COR-L47 (cell line): ENCODE measurements around the gene SOX21.
A peak's percentile ranks its signal among the peaks of the same experiment; 100 is the strongest.

Experiments used
- DNase-seq: peaks from one replicate; lab custom pipeline; 2025; lab: John Stamatoyannopoulos, UW

SOX21 gene

GRCh38 chr13:94709001-94709834 is 3.1 kb downstream of the SOX21 start:
- no peak for DNase-seq

- peak; percentile 50 for DNase-seq
These were observed 4.1 kb downstream of the SOX21 start for GRCh38 chr13:94708031-94708859.

DNA sequence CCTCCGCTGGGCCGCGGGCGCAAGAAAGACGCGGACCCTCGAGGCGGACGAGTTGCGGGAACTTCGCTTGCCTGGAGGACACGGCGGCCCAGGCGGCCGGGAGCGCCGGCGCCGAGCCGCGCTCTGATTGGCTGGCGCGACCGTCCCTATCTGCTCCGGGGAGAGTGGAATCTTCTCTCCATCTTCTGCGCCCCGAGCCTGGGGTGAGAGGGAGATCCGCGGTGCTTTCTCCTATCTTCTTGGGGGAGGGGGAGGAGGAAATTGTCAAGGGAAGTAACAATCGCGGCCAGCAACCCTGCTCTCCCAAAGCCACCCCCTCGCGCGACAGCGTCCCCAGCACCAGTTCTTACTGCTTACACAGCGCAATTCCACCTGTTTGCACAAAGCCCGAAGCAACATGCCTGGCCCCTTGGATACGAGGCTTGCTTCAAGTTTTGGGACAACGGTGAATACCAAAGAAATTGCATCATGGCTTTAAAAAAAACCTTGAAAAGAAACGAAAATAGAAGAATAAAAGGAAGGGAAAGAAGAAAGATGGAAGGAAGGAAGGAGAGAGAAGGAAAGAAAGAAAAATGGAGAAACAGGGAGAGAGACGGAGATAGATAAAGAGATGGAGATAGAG is 4.8 kb downstream of the SOX21 start:
- peak; percentile 36 for DNase-seq

DNA sequence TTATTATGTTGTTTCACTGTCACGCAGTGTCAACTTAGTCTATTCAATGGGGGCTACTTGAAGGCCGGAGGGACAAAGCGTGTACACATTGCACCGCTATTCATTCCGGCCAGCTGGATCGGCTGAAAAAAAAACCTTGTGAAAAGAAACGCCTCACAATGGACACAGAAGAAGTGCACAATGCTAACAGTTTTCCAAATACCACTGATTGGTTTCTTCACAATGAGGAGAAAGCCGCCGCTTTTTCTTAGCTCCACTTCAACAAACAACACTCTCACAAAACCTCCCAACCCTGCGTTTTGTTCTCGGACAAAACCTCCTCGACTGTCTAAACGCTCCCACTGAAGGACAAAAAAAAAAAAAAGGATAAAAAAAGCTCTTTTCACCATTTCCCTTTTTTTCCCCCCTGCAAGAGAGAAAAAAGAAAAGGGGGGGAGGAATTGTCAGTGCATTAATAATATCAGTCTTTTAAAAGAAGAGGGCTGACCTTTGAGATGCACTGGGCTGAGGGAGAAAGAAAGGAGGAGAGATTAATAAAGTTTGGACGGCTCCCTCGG is 5.4 kb downstream of the SOX21 start:
- peak; percentile 49 for DNase-seq

GRCh38 chr13:94706101-94706842 is 6.1 kb downstream of the SOX21 start:
- DNase-seq: no peak

DNA sequence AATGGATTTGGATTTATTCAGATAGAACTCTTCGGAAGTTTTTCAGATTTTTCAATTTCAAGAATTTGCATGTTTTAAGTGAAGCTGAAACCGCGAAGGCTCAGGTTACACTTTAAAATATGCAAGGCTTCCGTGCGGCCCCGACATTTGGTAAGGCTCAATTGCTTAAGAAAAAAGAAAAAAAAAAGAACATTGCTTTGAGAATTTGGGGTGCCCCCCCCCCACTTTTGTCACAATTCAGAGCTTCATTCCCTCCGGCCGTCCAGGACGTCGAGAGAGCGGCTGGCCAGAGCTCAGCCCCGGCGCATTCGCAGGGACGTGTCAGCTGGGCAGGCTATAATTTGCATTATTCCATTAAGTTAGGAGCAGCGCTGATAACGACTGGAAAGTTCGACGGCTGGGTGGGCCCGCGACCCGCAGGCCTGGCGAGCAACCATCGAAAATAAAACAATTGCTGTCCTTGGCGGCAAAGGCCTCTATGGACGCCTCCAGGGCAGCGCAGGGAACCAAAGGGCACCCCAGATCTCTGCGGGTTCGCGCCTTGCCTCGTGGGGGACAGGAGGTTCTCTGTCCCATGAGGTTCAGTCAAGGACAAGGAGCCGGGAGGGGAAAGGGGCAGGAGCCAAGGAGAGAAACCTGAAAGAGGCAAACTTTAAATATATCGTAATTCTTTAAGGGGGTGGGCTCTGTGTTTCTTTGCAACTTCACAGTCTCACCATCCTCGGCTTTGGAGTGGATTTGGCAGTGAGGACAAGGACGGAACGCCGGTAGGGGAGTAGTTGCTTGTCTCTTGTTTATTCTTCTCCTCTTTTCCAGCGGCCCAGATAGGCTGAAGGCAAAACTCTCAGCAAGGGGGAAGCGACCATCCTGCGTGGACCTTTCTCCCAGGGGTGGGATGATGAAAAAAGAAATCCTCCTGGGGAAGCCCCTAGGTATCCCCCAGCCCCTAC is 7.0 kb downstream of the SOX21 start:
- DNase-seq: no peak

DNA sequence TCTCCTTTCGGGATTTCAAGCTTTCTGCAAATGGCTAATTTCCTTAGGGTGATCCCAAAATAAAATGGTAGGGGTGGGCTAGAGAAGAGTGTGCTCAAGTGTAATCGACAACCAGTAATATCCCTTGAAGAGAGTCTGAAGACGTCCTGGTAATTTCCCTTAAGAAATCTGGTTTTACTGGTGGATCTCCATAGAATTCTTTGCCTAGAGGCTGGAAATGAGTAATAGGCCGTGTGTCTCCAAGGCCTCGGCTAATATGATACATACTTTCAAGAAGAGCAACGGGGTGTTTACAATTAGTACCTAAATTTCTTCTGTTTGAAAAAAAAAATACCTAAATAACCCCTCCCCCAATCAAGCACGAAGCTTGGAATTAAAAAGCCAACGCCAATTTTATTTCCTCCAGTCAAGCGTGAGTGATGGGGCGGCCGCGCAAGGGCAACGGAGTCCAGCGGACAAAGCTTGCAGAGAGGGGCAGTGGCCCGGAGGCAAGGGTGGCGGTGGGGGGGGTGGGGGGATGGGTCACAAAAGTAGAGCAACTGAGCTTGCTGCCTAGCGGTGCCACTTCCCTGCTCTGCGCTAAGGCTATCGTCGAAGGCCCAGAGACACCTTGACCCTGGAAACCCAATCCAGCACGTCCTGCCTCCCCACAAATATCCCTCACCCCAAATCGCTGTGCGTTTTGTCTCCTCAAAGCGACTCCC is 7.8 kb downstream of the SOX21 start:
- no peak for DNase-seq

DNA sequence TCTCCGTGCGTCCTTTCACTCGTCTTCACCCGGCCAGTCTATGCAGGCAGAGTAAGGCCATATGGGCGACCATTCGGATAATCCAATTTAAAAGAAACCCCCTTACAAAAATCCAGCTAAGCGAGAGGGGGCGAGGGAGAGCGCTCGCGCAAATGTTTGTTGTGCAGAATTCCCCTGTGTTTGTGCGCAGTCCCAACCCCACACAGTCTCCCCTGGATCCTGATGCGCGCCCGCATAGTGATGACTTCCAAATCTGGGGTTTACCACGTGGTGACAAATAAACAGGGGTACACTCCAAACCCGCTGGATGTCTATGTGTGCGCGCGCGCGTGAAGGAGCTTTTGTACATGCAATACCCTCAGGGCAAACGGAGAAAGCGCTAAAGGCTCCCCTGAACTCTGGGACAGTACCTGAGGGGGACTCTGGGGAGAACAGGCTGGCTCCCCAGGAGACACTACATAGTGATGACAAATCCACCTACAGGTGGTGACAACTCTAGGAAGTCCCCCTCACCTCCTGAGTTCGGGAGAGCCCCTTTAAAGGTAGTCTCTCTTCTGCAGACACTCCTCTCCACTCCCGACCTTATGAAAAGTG is 8.5 kb downstream of the SOX21 start:
- no peak for DNase-seq

DNA sequence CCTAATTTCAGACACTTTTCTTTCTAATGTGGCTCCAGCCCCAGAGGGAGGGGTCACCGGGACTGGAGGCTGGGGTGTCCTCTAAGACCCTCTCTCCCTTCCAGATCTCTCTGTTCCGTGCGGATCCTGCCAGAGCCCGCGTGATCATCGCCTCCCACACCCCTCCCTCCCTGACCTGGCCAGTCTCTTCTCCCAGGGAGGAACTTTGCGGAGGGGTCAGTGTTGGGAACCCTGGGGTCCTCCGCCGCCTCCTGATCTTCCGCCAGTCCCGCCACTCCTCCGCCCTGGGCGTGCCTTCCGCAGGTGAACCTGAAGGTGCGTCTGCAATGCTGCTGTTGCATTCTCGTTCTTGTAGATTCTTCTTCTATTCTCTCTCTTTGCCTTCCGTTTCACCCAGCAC is 9.1 kb downstream of the SOX21 start:
- no peak for DNase-seq

DNA sequence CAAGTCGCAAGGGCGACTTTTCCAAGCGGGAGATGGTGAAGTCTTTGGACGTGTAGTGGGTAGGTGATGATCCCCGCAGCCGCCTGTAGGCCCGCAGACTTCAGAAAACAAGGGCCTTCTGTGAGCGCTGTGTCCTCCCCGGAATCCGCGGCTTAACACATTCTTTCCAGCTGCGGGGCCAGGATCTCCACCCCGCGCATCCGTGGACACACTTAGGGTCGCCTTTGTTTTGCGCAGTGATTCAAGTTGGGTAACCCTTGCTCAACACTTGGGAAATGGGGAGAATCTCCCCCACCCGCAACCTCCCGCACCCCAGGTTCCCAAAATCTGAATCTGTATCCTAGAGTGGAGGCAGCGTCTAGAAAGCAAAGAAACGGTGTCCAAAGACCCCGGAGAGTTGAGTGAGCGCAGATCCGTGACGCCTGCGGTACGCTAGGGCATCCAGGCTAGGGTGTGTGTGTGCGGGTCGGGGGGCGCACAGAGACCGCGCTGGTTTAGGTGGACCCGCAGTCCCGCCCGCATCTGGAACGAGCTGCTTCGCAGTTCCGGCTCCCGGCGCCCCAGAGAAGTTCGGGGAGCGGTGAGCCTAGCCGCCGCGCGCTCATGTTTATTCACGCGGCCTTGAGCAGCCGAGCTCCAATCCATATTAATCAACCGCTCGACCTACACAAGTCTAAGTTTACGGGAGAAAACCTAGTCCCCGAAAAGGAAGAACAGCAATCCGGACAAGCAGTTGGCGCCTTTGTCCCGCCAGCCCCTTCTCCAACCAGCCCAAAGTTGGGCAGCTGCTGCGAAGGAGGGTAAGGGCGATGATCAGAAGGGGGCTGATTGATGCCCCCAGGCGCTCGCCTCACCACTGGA is 9.9 kb downstream of the SOX21 start:
- no peak for DNase-seq

DNA sequence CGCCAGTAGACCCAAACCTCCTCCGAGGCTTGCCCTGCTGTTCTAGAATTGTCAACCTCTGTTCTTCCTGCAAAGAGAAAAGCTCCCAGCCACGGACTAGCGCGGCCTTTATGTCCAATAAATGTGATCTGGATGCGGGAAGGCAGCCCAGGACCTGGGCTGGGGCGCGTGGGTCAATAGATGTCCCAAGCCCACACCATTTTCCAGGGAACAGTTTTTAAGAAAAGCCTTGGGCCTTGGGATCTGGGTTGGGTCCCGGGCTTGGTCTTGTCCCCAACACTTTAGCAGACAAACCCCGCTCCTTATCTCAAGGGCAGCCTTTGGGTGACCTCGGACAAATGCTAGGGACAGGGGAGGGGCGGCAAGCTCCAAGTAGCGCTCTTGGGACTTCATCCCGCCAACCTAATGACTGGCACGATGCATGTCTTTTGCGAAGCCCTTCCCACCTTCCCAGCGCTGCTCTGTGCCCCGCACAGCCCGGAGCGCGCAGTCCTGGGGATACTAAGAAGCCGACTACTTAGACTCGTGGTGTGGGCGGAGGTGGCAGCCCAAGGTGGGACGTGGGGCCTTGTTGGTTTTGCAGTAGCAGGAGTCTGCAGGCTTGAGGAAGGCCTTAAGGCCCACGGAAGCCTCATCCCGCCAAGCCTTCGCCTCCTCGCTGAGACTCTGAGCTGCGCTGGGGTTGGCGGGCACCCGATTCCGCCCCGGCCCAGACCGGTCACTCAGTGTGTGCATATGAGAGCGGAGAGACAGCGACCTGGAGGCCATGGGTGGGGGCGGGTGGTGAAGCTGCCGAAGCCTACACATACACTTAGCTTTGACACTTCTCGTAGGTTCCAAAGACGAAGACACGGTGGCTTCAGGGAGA is 10.8 kb downstream of the SOX21 start:
- no peak for DNase-seq

- DNase-seq: no peak
These were observed 11.8 kb downstream of the SOX21 start for GRCh38 chr13:94700536-94700935.

GRCh38 chr13:94700051-94700535 is 12.3 kb downstream of the SOX21 start:
- no peak for DNase-seq

- no peak for DNase-seq
These were observed 16.2 kb downstream of the SOX21 start for GRCh38 chr13:94696171-94696570.

DNA sequence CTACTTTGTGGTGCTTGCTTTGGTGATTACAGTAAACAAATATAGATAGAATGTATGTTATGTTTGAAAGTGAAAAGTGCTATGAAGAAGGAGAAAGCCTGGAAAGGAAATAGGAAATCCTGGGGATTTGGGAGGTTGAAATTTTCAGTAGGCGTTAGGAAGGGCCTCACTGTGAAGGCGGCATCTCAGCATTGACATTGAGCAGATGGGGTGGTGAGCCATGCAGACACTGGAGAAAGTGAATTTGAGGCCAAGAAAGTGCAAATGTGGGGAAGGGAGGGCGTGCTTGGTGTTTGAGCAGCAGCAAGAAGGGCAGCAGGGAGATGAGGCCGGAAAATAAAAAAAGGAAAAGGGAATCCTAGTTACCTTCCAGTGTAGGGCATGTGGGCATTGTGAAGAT is 20.3 kb downstream of the SOX21 start:
- DNase-seq: no peak

GRCh38 chr13:94683409-94683808 is 28.9 kb downstream of the SOX21 start:
- no peak for DNase-seq

DNA sequence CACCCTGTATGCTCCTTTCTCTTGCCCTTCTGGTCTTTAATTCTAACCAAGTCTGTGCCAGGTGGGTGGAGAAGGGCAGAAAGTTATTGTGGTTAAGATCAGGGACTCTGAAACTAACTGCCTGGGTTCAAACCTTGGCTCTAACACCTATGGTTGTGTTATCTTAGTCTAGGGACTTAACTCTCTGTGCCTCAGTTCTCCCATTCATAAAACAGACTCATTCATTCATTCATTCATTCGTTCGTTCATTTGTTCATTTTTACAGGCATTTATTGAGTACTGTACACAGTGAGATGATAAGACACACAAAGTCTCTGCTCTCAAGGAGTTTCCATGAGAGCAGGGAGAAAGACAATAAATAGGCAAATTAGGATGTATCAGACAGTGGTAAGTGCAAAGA is 30.1 kb downstream of the SOX21 start:
- DNase-seq: no peak
